NK-92 (cell line): ENCODE data around the gene CPSF3.

Experiments used
- DNase-seq: peaks from one replicate; lab custom pipeline; 2025; ENCODE audit not compliant: unreplicated experiment; lab: John Stamatoyannopoulos, UW

The CPSF3 gene

GRCh38 chr2:9423100-9423921 is at the start of gene CPSF3, which contains the start of gene ITGB1BP1:
Gene CPSF3, plus strand, starts transcription at chr2:9423654. Its CDS starts 120 bp downstream, at chr2:9423774.
Gene ITGB1BP1, minus strand, starts transcription at chr2:9423528. Its CDS starts 4,831 bp downstream, at chr2:9418697.
- peak; percentile 86 for DNase-seq

GRCh38 chr2:9374071-9374730 is 49.3 kb upstream of the CPSF3 start:
- DNase-seq, result no peak

GRCh38 chr2:9375857-9376428 is 47.5 kb upstream of the CPSF3 start:
- no peak for DNase-seq

- DNase-seq, result no peak
These were observed 45.9 kb upstream of the CPSF3 start for GRCh38 chr2:9377461-9378097.

- DNase-seq, result no peak
These were observed 44.7 kb upstream of the CPSF3 start for GRCh38 chr2:9378433-9379390.

- no peak for DNase-seq
These were observed 44.1 kb upstream of the CPSF3 start for GRCh38 chr2:9379391-9379755.

- DNase-seq, result no peak
These were observed 42.5 kb upstream of the CPSF3 start for GRCh38 chr2:9380702-9381628.

- no peak for DNase-seq
These were observed 40.7 kb upstream of the CPSF3 start for GRCh38 chr2:9382604-9383235.

- no peak for DNase-seq
These were observed 38.9 kb upstream of the CPSF3 start for GRCh38 chr2:9384521-9384920.

GRCh38 chr2:9385841-9386240 is 37.6 kb upstream of the CPSF3 start:
- no peak for DNase-seq

- no peak for DNase-seq
These were observed 35.2 kb upstream of the CPSF3 start for GRCh38 chr2:9388199-9388681.

- DNase-seq, result no peak
These were observed 34.2 kb upstream of the CPSF3 start for GRCh38 chr2:9388950-9389911.

GRCh38 chr2:9390151-9390850 is 33.2 kb upstream of the CPSF3 start:
- DNase-seq, result no peak

GRCh38 chr2:9390991-9391390 is 32.5 kb upstream of the CPSF3 start:
- no peak for DNase-seq

- no peak for DNase-seq
These were observed 31.3 kb upstream of the CPSF3 start for GRCh38 chr2:9391961-9392720.
